Measurements from ENCODE around the gene RGS11. TPM values are rescaled to one million over a fixed set of nuclear protein-coding genes. Genes with fewer than 3 reads are reported as not detected.

RGS11 gene
- total RNA-seq, 1 experiment from 2014 or later, result 10.2 TPM

- no peak overlapping the region for H3K4me3 ChIP-seq (ENCODE audit: low read depth in 2 of 2, low read length in 2 of 2)
- in situ Hi-C loops (cut with HindIII; ENCODE audit: low pct_unique_long_range_greater_than_20kb, low sequenced_read_pairs), result no loop called here
- intact Hi-C loops (cut with micrococcal nuclease; ENCODE audit: unreplicated experiment), result no loop called here
- H3K4me1 ChIP-seq (ENCODE audit: control insufficient read depth, insufficient read depth, low read length), result no peaks in the 10 kb centered on the region; the same call in 1 of the 2 replicates
- DNase-seq (ENCODE audit: low read depth, low spot score), result no peak
- no TSS peak for BruUV-seq (replicated peaks)
- no peaks in the 10 kb centered on the region for H3K27me3 ChIP-seq (ENCODE audit: control insufficient read depth, insufficient read depth, low read length)
- no peak for TF ChIP-seq REST (IDR thresholded peaks at IDR 0.05; ENCODE audit: insufficient read depth in 1 of 2, low read depth in 2 of 2, low read length in 1 of 2)
- TF ChIP-seq SIN3A (IDR thresholded peaks at IDR 0.05; ENCODE audit: borderline replicate concordance, insufficient read depth, low read depth, low read length), result no peak
- TF ChIP-seq CTCF (IDR thresholded peaks at IDR 0.05), result no peak
- H3K27ac ChIP-seq (ENCODE audit: low read length), result no peak overlapping the region
- POLR2A ChIA-PET, result no interaction called here
- H3K36me3 ChIP-seq (ENCODE audit: control insufficient read depth, insufficient read depth, low read length), result no peaks in the 10 kb centered on the region
- no peaks in the 10 kb centered on the region for H3K9me3 ChIP-seq (ENCODE audit: control insufficient read depth, insufficient read depth, low read depth, low read length)
- CTCF ChIA-PET, result no interaction called here
- no peak for ATAC-seq
These were observed 13.5 kb downstream of the RGS11 start for GRCh38 chr16:262121-262745.

- Histone ChIP-seq H3K36me3 (ENCODE audit: control insufficient read depth, insufficient read depth, low read length) (no peaks in the 10 kb centered on the region), H3K27ac (ENCODE audit: low read length) (no peak overlapping the region), H3K9me3 (ENCODE audit: control insufficient read depth, insufficient read depth, low read depth, low read length) (no peaks in the 10 kb centered on the region), H3K4me1 (ENCODE audit: control insufficient read depth, insufficient read depth, low read length) (no peaks in the 10 kb centered on the region; the same call in 1 of the 2 replicates), H3K4me3 (ENCODE audit: low read depth in 2 of 2, low read length in 2 of 2) (no peak overlapping the region), H3K27me3 (ENCODE audit: control insufficient read depth, insufficient read depth, low read length) (no peaks in the 10 kb centered on the region)
- POLR2A ChIA-PET, result no interaction called here
- BruUV-seq (replicated peaks), result no TSS peak
- intact Hi-C loops (cut with micrococcal nuclease; ENCODE audit: unreplicated experiment) (no loop called here), in situ Hi-C loops (cut with HindIII; ENCODE audit: low pct_unique_long_range_greater_than_20kb, low sequenced_read_pairs) (no loop called here)
- ATAC-seq, result no peak
- DNase-seq (ENCODE audit: low read depth, low spot score), result no peak
- CTCF ChIA-PET, result no interaction called here
- TF ChIP-seq TCF7L2 (IDR thresholded peaks at IDR 0.05; ENCODE audit: low read depth, low read length) (no peak), SIN3A (IDR thresholded peaks at IDR 0.05; ENCODE audit: borderline replicate concordance, insufficient read depth, low read depth, low read length) (no peak), REST (IDR thresholded peaks at IDR 0.05; ENCODE audit: insufficient read depth in 1 of 2, low read depth in 2 of 2, low read length in 1 of 2) (no peak), CTCF (IDR thresholded peaks at IDR 0.05) (no peak), POLR2AphosphoS5 (IDR thresholded peaks at IDR 0.05; ENCODE audit: low read depth, low read length) (no peak)
These were observed 14.6 kb downstream of the RGS11 start for GRCh38 chr16:261031-261691.

Measured in Panc1 (cell line).